GM12874 (cell line): ENCODE measurements around the gene SLC9C1.

Experiments used
- TF ChIP-seq, protein P1 (sequence below): IDR thresholded peaks from 2 replicates; pipeline ENCODE4 v1.5.1; 2011; ENCODE audit warnings: low read depth, mild to moderate bottlenecking, control low read depth, low read length, moderate library complexity; ENCODE audit not compliant: insufficient read depth

Gene SLC9C1

GRCh38 chr3:112115161-112115739 lies 178.8 kb downstream of the SLC9C1 start:
- TF ChIP-seq, protein P1, sequence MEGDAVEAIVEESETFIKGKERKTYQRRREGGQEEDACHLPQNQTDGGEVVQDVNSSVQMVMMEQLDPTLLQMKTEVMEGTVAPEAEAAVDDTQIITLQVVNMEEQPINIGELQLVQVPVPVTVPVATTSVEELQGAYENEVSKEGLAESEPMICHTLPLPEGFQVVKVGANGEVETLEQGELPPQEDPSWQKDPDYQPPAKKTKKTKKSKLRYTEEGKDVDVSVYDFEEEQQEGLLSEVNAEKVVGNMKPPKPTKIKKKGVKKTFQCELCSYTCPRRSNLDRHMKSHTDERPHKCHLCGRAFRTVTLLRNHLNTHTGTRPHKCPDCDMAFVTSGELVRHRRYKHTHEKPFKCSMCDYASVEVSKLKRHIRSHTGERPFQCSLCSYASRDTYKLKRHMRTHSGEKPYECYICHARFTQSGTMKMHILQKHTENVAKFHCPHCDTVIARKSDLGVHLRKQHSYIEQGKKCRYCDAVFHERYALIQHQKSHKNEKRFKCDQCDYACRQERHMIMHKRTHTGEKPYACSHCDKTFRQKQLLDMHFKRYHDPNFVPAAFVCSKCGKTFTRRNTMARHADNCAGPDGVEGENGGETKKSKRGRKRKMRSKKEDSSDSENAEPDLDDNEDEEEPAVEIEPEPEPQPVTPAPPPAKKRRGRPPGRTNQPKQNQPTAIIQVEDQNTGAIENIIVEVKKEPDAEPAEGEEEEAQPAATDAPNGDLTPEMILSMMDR, result no peak

DNA sequence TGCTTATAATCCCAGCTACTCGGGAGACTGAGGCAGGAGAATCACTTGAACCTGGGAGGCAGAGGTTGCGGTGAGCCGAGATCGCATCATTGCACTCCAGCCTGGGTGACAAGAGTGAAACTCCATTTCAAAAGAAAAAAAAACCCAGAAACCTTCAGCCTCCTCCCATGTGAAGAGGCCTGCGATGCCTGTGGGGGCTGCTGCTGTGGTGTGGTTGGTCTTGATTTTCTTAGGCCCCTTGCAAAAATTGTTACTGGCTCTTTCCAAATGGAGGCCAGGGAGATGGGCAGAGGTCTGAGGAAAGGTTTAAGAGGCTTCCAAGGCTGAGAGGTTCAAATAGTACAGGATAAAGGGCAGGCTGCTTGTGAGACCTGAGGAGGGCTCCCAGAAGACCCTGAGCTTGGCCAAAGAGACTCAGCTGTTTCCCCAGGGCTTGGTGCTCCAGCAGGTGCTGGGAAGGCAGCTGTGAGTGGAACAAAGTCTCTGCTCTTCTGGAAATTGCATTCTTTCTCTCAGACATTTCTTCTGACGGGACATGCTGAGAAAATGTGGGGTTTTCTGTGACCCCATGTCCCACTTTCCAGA lies 179.3 kb downstream of the SLC9C1 start:
- TF ChIP-seq, protein P1, result no peak

- TF ChIP-seq, protein P1, result peak; percentile 77
Measured at GRCh38 chr3:112111785-112112402, 182.1 kb downstream of the SLC9C1 start.

DNA sequence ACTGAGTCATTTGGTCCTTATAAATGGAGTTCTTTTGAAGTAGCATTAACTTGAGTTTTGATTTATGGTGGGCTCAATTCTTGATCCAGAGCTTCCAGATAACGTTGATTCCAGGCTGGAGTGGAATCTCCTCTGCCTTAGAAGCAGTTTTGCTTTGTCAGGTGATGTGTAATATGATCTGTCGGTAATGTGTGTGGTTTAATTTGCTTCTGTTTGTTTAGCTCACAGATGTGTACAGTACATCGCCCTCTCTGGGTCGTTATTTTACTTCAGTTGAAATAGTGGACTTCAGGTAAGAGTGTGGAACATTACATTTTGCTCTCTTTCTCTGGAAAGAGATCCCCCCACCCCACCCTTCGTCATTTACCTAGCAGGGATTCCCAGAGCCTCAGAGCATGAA lies 184.7 kb downstream of the SLC9C1 start:
- TF ChIP-seq, protein P1, result no peak

DNA sequence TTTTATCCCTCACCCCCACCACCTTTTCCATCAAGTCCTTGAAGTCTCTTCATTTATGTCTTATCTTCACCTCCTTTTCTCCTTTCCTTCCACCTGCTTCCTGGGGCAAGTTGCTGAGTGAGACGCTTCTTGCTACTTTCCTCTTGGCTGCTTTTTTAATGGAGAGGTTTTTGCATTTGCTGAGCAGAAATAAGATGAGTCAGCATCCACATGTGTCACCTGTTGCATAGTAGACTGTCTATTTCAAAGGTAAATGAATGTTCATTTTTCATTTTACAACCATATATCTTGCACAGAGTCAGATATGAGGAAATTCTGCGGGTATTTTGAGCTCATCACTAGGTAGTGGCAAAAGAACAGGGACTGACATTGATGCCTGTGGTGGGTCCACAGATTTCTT lies 189.2 kb downstream of the SLC9C1 start:
- TF ChIP-seq, protein P1, result no peak

DNA sequence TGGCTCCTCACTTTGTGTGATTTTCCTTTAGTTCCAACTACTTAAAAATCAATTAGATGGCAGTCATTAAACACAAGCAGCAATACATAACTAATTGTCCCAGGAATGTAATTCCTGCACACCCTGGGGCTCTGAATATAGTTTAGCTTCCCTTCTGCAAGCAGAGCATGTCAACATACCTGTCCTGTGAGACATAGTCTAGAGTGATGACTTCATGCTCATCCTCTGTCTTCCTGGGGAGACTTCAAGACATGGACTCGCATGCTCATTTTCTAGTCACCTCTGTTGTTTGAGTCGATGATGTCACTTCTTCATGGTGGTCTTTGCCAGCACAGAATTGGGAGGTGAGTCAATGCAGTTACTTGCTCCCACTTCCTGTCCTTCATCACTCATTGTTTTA lies 192.1 kb downstream of the SLC9C1 start:
- TF ChIP-seq, protein P1, result no peak

DNA sequence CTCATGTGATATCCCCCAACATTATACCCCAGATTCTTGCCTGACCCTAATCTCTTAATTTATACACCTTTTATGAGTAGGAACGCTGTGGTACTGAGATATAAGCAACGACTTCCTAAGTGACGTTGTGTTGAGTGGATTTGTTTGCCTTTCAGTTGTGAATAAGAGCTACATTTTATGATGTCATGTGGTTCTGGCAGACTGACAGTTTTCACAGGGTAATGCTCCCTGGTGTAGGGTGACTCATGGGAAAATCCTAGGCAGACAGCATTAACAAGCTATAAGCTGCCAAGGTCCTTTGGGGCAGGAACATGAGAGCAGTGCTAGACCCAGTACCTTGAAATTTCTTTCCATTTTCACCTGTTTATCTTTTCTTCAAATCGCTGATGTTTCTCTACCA lies 196.6 kb downstream of the SLC9C1 start:
- TF ChIP-seq, protein P1, result no peak
